Islet of Langerhans (tissue), 1 donor: Measurements from ENCODE around the gene CDH22.

Experiments
- FAIRE-seq: peaks from one replicate; lab custom pipeline; 2011; peaks lifted over from hg19 to GRCh38; lab: Jason Lieb, UNC

The CDH22 gene

GRCh38 chr20:46317685-46318177 lies 9.4 kb upstream of the CDH22 start:
- no peak for FAIRE-seq

- no peak for FAIRE-seq
Measured at GRCh38 chr20:46316984-46317684, 8.8 kb upstream of the CDH22 start.

GRCh38 chr20:46315311-46315710 lies 7.0 kb upstream of the CDH22 start:
- FAIRE-seq: no peak

GRCh38 chr20:46312945-46313861 lies 4.9 kb upstream of the CDH22 start:
- no peak for FAIRE-seq

GRCh38 chr20:46312075-46312944 lies 4.0 kb upstream of the CDH22 start:
- FAIRE-seq: no peak

- no peak for FAIRE-seq
Measured at GRCh38 chr20:46311719-46312074, 3.4 kb upstream of the CDH22 start.

- FAIRE-seq: no peak
Measured at GRCh38 chr20:46311039-46311650, 2.8 kb upstream of the CDH22 start.

- no peak for FAIRE-seq
Measured at GRCh38 chr20:46309945-46310344, 1.6 kb upstream of the CDH22 start.

GRCh38 chr20:46307999-46308257 lies 370 bp downstream of the CDH22 start:
- no peak for FAIRE-seq

GRCh38 chr20:46307139-46307998 lies 929 bp downstream of the CDH22 start:
- FAIRE-seq: no peak

- FAIRE-seq: no peak
Measured at GRCh38 chr20:46306743-46307138, 1.6 kb downstream of the CDH22 start.

GRCh38 chr20:46305973-46306360 lies 2.3 kb downstream of the CDH22 start:
- no peak for FAIRE-seq

- FAIRE-seq: no peak
Measured at GRCh38 chr20:46305331-46305972, 2.8 kb downstream of the CDH22 start.

- FAIRE-seq: no peak
Measured at GRCh38 chr20:46304852-46305251, 3.4 kb downstream of the CDH22 start.

- no peak for FAIRE-seq
Measured at GRCh38 chr20:46304361-46304760, 3.9 kb downstream of the CDH22 start.

GRCh38 chr20:46303176-46303956 lies 4.9 kb downstream of the CDH22 start:
- no peak for FAIRE-seq

- FAIRE-seq: no peak
Measured at GRCh38 chr20:46302106-46302505, 6.2 kb downstream of the CDH22 start.

GRCh38 chr20:46300281-46300680 lies 8.0 kb downstream of the CDH22 start:
- no peak for FAIRE-seq

- FAIRE-seq: no peak
Measured at GRCh38 chr20:46299078-46299477, 9.2 kb downstream of the CDH22 start.

GRCh38 chr20:46298374-46298773 lies 9.9 kb downstream of the CDH22 start:
- FAIRE-seq: no peak
